Neutrophil (primary cell): Measurements from ENCODE around the gene EML3.
A peak's percentile ranks its signal among the peaks of the same experiment; 100 is the strongest.

ENCODE experiments used
- H3K27ac ChIP-seq: fragments of 200-600 bp; sonication (generic); 2 replicates; pipeline ENCODE4 v1.5.1; 2016; ENCODE audit warnings: mild to moderate bottlenecking, moderate library complexity
- H3K27me3 ChIP-seq: fragments of 200-600 bp; sonication (generic); 2 replicates; pipeline ENCODE4 v1.6.0; 2016; ENCODE audit warnings: mild to moderate bottlenecking
- H3K36me3 ChIP-seq: fragments of 200-600 bp; sonication (generic); 2 replicates; pipeline ENCODE4 v1.5.1; 2017
- H3K4me1 ChIP-seq, 2 experiments: fragments of 200-600 bp in 1 of 2; sonication (generic) in 1 of 2; 1 replicate in 1 of 2; 2 replicates in 1 of 2; pipeline versions ENCODE4 v1.5.1 to v1.6.1; 2013 to 2016; ENCODE audit warnings: low read depth in 1 of 2, low read length in 1 of 2, mild to moderate bottlenecking in 1 of 2, moderate library complexity in 1 of 2; ENCODE audit not compliant: control insufficient read depth in 1 of 2, insufficient read depth in 1 of 2
- H3K4me3 ChIP-seq, 2 experiments: fragments of 200-600 bp in 1 of 2; sonication (generic) in 1 of 2; 1 replicate in 1 of 2; 2 replicates in 1 of 2; pipeline ENCODE4 v1.5.1; 2013 to 2016; ENCODE audit warnings: low read depth in 1 of 2, low read length in 1 of 2, mild to moderate bottlenecking in 1 of 2, moderate library complexity in 1 of 2
- H3K9me3 ChIP-seq: fragments of 200-600 bp; sonication (generic); 2 replicates; pipeline ENCODE4 v1.5.1; 2016
- TF ChIP-seq, protein P1 (sequence below): fragments of 200-600 bp; sonication (generic); IDR thresholded peaks from 2 replicates; pipeline ENCODE4 v1.5.1; 2016; ENCODE audit warnings: antibody characterized with exemption

EML3 gene

DNA sequence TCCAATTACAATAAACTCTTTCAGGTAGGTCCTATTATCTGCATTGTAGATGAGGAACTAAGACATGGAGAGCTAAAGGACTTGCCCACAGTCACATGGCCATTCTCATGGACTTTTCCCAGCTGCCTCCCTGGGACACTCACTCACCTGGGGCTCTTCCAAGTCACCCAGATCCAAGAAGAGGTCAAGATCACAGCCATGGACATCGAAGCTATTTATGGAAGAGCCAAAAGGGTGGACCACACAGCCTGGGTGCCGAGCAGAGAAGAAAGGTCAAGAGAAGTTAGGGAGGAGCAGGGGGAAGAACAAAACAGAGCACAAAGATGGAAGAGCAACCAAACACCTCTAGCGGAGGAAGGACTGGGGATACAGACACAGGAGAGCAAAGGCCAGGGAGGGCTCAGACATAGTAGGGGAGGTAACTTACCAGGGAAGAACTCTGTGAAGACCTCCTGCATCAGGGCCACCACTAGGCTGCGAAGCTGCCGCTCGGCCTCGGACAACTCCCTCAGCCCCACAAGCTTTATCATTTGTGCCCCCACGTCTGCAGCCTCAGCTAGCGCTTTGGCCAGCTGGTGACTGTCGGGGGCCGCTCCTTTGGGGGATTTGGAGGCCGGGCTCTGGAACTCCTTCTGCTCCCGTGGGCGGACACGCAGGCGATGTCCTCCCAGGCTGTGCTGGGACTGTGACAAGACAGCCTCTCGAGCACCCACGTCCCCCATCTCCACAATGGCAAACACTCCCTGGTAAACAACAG is 31.4 kb downstream of the EML3 start:
- TF ChIP-seq, protein P1, sequence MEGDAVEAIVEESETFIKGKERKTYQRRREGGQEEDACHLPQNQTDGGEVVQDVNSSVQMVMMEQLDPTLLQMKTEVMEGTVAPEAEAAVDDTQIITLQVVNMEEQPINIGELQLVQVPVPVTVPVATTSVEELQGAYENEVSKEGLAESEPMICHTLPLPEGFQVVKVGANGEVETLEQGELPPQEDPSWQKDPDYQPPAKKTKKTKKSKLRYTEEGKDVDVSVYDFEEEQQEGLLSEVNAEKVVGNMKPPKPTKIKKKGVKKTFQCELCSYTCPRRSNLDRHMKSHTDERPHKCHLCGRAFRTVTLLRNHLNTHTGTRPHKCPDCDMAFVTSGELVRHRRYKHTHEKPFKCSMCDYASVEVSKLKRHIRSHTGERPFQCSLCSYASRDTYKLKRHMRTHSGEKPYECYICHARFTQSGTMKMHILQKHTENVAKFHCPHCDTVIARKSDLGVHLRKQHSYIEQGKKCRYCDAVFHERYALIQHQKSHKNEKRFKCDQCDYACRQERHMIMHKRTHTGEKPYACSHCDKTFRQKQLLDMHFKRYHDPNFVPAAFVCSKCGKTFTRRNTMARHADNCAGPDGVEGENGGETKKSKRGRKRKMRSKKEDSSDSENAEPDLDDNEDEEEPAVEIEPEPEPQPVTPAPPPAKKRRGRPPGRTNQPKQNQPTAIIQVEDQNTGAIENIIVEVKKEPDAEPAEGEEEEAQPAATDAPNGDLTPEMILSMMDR, result no peak
- Histone ChIP-seq H3K9me3 (no peaks in the 10 kb centered on the region), H3K4me1 (peaks cover 13% of the 10 kb centered on the region in 2 experiments), H3K27me3 (no peaks in the 10 kb centered on the region), H3K27ac (no peak overlapping the region), H3K4me3 (no peak overlapping the region), H3K36me3 (peaks cover 41% of the 10 kb centered on the region)

DNA sequence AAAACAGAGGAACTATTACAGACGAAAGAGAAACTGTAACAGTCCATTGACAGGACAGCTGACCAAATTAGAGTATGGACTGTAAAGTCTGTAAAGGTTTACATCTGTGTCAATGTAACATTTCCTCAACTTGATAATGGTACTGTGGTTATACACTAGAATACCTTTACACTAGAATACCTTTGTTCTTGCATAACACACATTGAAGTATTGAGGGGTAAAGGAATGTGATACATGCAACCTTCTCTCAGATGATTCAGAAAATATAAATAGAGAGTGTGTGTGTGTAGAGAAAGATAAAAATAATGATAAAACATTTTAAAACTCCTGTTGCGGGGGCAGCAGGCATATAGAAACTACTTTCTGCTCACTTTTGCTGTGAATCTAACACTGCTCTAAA is 33.3 kb downstream of the EML3 start:
- H3K36me3 ChIP-seq, result peaks cover 30% of the 10 kb centered on the region
- peaks cover 22 to 25% of the 10 kb centered on the region in 2 experiments for H3K4me1 ChIP-seq
- H3K9me3 ChIP-seq, result no peaks in the 10 kb centered on the region
- TF ChIP-seq, protein P1, result no peak
- no peak overlapping the region for H3K27ac ChIP-seq
- no peak overlapping the region for H3K4me3 ChIP-seq
- no peaks in the 10 kb centered on the region for H3K27me3 ChIP-seq

DNA sequence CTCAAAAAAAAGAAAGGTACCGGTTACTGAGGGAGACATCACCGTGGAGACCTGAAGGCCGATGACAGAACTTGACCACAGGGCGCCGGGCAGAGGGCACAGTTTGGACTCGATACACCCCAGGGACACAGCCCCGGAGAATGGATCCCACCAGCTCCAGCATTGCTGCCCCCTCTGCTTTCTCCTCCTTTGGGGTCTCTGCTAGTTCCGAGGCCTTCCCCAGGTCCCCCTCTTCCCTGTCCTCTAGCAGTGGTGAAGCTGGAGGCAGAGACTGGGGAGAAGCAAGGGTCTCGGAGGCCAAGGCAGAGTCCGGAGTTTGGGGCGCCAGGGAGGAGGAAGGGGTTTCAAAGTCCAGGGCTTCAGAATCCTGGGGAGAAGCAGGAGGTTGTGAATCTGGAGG is 34.0 kb downstream of the EML3 start:
- Histone ChIP-seq H3K9me3 (no peaks in the 10 kb centered on the region), H3K4me3 (no peak overlapping the region), H3K27me3 (no peaks in the 10 kb centered on the region), H3K4me1 (peaks cover 24 to 26% of the 10 kb centered on the region in 2 experiments), H3K27ac (no peak overlapping the region), H3K36me3 (peaks cover 30% of the 10 kb centered on the region)
- TF ChIP-seq, protein P1, result no peak

DNA sequence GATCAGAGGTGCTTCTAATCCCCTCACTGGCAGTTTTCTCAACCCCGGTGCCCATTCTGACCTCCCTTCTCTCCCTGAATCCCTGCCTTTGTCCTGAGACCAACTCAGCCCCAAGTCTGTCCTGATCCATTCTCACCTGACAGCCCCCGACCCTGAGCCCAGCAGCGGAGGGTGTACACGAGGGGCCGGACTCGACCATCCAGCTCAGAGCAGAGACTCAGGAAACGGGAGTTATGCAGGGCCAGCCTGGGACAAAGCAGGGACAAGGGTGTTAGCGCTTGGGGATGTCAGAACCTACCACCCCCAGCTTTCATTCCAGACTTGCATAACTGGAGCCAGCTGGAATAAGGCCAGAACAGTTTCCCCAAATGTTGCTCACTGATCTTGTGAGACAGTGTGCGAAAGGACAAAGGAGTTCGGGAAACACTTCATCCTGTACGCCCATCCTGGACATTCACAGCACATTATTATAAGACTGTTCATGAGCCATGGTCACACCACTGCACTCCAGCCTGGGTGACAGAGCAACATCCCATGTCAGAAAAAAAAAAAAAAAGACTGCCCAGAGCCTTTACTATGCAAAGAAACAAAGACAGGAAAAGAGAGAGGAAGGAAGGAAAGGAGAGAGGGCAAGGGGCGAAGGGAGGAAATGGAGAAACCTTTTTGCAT is 35.4 kb downstream of the EML3 start:
- H3K27me3 ChIP-seq, result no peaks in the 10 kb centered on the region
- peaks cover 37% of the 10 kb centered on the region in 2 experiments for H3K4me1 ChIP-seq
- no peak overlapping the region for H3K4me3 ChIP-seq
- no peaks in the 10 kb centered on the region for H3K9me3 ChIP-seq
- H3K36me3 ChIP-seq, result peaks cover 31% of the 10 kb centered on the region
- H3K27ac ChIP-seq, result peak overlapping the region; percentile 50
- TF ChIP-seq, protein P1, result no peak

DNA sequence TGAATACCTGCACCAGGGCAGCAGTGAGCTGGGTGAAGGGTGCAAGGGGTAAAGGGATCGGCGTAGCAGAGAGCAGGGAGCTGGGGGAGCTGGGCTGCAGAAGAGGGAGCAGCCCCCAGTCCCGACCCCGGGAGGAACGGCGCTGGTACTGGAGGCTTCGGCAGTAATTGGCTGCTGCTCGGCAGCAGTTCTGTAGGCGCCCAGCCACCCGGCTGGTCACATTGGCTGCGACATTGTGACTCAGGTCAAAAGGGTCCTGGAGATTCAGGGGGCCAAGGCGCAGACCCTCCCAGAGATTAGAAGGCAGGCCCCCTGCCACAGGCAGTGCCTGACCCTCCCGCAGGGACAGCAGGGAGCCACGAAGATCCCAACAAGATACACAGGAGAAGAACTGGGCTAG is 36.7 kb downstream of the EML3 start:
- peaks cover 36% of the 10 kb centered on the region for H3K36me3 ChIP-seq

More for the DNA sequence above, 36.7 kb downstream of the EML3 start:
- no peak overlapping the region for H3K4me3 ChIP-seq
- H3K27ac ChIP-seq, result no peak overlapping the region
- TF ChIP-seq, protein P1, result no peak
- peaks cover 37% of the 10 kb centered on the region in 2 experiments for H3K4me1 ChIP-seq
- no peaks in the 10 kb centered on the region for H3K27me3 ChIP-seq
- no peaks in the 10 kb centered on the region for H3K9me3 ChIP-seq
